Fibroblast of peridontal ligament (primary cell): ENCODE measurements around the gene XPR1.

Experiments used
- DNase-seq: peaks from one replicate; pipeline ENCODE4 v3.0.0-alpha.2; 2010; ENCODE audit errors: extremely low read depth

XPR1 gene

GRCh38 chr1:180892272-180892671 lies 260.4 kb downstream of the XPR1 start:
- DNase-seq = no peak

GRCh38 chr1:180892675-180893074 lies 260.9 kb downstream of the XPR1 start:
- no peak for DNase-seq

- no peak for DNase-seq
Observed at GRCh38 chr1:180893614-180894013, 261.8 kb downstream of the XPR1 start.

- DNase-seq = no peak
Observed at GRCh38 chr1:180896161-180896560, 264.3 kb downstream of the XPR1 start.

- DNase-seq = peak; percentile 19
Observed at GRCh38 chr1:180898441-180899219, 266.8 kb downstream of the XPR1 start.

GRCh38 chr1:180899262-180899661 lies 267.4 kb downstream of the XPR1 start:
- no peak for DNase-seq

- no peak for DNase-seq
Observed at GRCh38 chr1:180901076-180901990, 269.5 kb downstream of the XPR1 start.

- DNase-seq = no peak
Observed at GRCh38 chr1:180902541-180902940, 270.7 kb downstream of the XPR1 start.

- DNase-seq = no peak
Observed at GRCh38 chr1:180905927-180906326, 274.1 kb downstream of the XPR1 start.

GRCh38 chr1:180906511-180906910 lies 274.7 kb downstream of the XPR1 start:
- DNase-seq = no peak

GRCh38 chr1:180907313-180908055 lies 275.7 kb downstream of the XPR1 start:
- DNase-seq = no peak

GRCh38 chr1:180908074-180908765 lies 276.4 kb downstream of the XPR1 start:
- no peak for DNase-seq

GRCh38 chr1:180909005-180909414 lies 277.2 kb downstream of the XPR1 start:
- DNase-seq = no peak

- no peak for DNase-seq
Observed at GRCh38 chr1:180909462-180909976, 277.7 kb downstream of the XPR1 start.

GRCh38 chr1:180911640-180912191 lies 279.9 kb downstream of the XPR1 start:
- DNase-seq = peak; percentile 49

- peak; percentile 39 for DNase-seq
Observed at GRCh38 chr1:180912211-180912800, 280.5 kb downstream of the XPR1 start.

GRCh38 chr1:180912801-180913565 lies 281.2 kb downstream of the XPR1 start, which contains the start of gene KIAA1614:
Gene KIAA1614, plus strand, starts transcription at chr1:180912897. Its CDS starts 347 bp downstream, at chr1:180913244.
- peak; percentile 43 for DNase-seq

GRCh38 chr1:180915426-180915965 lies 283.7 kb downstream of the XPR1 start:
- no peak for DNase-seq
